ENCODE measurements around the gene ADGRG3.

Gene ADGRG3, protein sequence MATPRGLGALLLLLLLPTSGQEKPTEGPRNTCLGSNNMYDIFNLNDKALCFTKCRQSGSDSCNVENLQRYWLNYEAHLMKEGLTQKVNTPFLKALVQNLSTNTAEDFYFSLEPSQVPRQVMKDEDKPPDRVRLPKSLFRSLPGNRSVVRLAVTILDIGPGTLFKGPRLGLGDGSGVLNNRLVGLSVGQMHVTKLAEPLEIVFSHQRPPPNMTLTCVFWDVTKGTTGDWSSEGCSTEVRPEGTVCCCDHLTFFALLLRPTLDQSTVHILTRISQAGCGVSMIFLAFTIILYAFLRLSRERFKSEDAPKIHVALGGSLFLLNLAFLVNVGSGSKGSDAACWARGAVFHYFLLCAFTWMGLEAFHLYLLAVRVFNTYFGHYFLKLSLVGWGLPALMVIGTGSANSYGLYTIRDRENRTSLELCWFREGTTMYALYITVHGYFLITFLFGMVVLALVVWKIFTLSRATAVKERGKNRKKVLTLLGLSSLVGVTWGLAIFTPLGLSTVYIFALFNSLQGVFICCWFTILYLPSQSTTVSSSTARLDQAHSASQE

DNA sequence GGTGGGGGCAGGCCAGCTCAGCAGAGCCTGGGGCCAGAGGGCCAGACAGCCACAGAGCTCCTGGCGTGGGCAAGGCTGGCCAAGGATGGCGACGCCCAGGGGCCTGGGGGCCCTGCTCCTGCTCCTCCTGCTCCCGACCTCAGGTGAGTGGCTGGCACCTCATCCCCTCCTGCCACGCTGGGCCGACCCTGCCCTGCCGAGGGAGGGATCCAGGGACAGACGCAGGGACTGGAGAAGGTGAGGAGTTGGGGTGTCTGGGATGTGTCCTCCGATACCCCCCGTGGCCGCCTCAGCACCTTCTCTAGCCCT is at the start of gene ADGRG3:
TSS of gene ADGRG3 (plus strand) at position 44 of the 309 bp plus-strand sequence. CDS start at position 86, 42 bp downstream.
- DNase-seq: no peak

DNA sequence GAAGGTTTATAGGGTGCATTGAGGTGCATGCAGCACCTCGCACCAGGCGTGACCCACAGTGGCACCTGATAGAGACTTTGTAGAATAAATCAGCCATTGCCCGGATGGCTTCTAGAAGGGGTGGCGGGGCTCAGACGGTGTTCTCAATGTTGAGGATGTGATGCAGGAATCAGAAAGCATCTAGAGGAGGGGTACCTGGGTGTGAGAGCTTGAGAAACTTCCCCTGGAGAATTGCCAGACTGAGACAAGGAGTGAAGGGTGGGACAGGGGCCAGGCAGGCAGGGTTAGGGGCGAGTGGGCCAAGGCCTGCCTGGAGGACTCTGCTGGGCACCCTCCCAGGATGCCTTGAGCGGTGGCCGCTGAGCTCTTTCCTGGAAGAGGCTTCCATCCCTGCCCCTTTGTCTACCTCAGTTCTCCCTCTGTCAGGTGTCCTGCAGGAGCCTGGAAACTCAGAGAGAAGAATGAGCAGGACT is 48.9 kb upstream of the ADGRG3 start:
- no peak for DNase-seq

- no peak for DNase-seq
Measured at GRCh38 chr16:57619606-57620334, 48.3 kb upstream of the ADGRG3 start.

DNA sequence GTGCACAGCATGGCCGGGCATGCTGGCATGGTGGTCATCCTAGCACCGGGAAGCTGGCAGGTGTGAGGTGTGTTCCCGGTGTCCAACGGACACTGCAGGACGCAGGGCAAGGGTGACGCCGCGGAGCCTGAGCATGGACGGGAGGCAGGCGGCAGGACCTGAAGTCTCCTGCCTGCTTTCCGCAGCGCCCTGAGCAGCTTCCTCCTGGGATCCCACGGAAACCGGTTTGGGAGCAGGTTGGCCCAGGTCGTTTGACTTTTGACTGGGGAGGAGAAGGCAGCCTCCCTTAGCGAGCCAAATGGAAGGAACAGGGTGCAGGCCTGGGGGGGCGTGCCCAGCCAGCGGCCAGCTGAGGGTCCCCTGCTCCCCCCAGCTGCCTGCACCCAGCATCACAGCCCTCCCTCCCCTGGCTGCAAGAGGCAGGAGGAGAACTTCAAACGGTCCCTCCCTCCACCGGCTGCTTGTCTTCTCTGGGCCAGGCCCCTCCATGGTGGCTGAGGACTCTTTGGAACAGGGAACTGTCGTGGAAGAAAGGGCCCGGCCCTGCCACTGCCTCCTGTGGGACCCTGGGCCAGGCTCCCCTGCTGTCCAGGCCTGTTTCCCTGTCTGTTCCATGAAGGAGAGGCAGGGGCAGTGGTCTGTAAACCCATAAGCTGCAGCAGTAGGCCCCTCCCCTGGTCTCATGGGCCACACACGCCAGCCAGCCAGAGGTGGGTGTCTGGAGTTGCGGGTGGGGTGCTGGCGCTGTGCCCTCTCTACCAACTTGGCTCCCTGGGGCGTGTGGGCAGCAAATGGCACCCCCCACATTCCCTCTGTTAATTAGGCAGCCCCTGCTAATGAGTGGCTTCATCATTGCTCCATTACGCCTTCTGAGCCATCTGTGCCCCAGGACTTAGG is 47.5 kb upstream of the ADGRG3 start:
- no peak for DNase-seq

- DNase-seq: no peak
Measured at GRCh38 chr16:57621521-57622271, 46.4 kb upstream of the ADGRG3 start.

DNA sequence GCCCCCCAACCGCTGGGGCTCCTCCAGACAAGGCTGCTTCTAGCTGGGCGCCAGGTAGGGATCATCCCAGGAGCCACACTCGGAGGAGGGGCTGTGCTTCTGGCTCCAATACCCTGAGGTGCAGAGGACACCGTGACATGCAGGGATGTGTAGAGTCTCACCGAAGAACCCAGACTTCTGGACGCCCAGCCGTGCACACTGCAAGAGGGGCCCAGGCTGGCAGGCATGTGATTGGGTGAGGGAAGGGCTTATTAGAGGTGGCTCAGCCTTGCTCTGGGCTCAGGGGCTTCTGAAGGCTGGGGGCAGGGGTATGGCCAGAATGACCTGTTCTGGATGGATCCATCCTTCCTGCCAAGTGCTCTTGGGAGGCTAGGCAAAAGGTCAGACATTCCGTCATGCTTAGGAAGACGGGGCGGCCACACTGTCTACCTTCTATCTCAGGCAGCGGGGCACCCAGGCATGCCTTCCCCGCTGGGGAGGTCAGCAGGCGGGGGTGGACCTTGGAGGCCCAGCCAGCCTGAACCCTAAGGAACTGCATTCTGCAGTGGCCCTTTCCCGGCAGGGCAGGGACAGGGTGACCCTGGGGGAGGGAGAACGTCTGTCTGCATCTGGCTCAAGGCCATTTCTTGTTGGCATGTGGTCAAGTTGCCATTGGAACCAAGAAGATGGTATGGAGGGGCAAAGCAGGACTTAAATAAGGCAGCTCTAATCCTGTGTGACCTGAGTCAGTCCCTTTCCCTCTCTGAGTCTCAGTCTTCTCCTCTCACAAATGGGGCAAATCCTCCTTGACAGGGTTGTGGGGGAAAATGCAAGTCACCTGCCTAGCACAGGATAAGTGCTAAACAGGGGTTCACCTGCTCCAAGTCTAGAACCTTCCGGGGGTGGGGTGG is 45.5 kb upstream of the ADGRG3 start:
- DNase-seq: no peak

GRCh38 chr16:57623251-57624043 is 44.7 kb upstream of the ADGRG3 start:
- no peak for DNase-seq

GRCh38 chr16:57624044-57624688 is 43.9 kb upstream of the ADGRG3 start:
- DNase-seq: no peak

GRCh38 chr16:57624806-57625500 is 43.2 kb upstream of the ADGRG3 start:
- DNase-seq: no peak

- DNase-seq: no peak
Measured at GRCh38 chr16:57626420-57627170, 41.5 kb upstream of the ADGRG3 start.

- DNase-seq: no peak
Measured at GRCh38 chr16:57627184-57627871, 40.8 kb upstream of the ADGRG3 start.

- DNase-seq: no peak
Measured at GRCh38 chr16:57628008-57628781, 39.9 kb upstream of the ADGRG3 start, which contains the start of gene ADGRG1. Gene ADGRG1, plus strand, starts transcription at chr16:57628630. Its CDS starts 21,658 bp downstream, at chr16:57650288.

- DNase-seq: no peak
Measured at GRCh38 chr16:57628783-57629293, 39.3 kb upstream of the ADGRG3 start.

GRCh38 chr16:57629516-57630406 is 38.3 kb upstream of the ADGRG3 start:
- DNase-seq: no peak

DNA sequence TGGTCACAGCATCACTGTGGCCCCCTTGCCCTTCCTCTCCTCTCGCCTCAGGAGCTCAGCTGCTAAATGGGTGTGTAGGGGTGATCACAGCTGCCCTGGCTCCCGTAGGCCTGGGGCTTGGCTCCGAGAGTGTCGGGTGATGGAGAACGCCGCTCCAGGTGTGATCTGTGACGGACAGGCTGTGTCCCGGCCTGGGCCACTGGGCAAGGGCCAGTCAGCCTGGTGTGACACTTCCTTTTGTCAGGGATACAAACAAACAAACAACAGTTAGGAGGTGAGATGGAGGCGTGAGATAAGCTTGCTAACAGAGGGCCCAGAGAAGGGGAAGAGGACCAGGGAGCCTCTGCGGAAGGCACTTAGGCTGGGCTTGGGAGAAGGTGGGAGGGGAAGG is 37.7 kb upstream of the ADGRG3 start:
- no peak for DNase-seq
